ENCODE measurements around the gene TSR2. TPM values are rescaled to one million over a fixed set of nuclear protein-coding genes. Genes with fewer than 3 reads are reported as not detected.

Gene TSR2
- total RNA-seq, result 10 to 100 TPM; 16.9 to 18.8 TPM

GRCh38 chrX:54439960-54440871 lies at the start of gene TSR2:
Gene TSR2 (plus strand): TSS chrX:54440404. CDS start chrX:54440422, 18 bp downstream.
- peak in 1 of 2 donors; percentile 4 for TF ChIP-seq CTCF (IDR thresholded peaks at IDR 0.05)
- Histone ChIP-seq H3K4me1 (peaks cover 0 to 11% of the 10 kb centered on the region in 2 donors), H3K36me3 (peaks cover 8% of the 10 kb centered on the region), H3K9me3 (no peaks in the 10 kb centered on the region), H3K4me3 (peak within 1 kb of the TSS; percentile 69 to 81), H3K27ac (peak within 1 kb of the TSS; percentile 45 to 64), H3K27me3 (no peaks in the 10 kb centered on the region)
- DNase-seq (ENCODE audit: low spot score), result peak; percentile 87

- no peak for TF ChIP-seq CTCF (IDR thresholded peaks at IDR 0.05)
- no peaks in the 10 kb centered on the region for H3K36me3 ChIP-seq
- H3K4me3 ChIP-seq, result no peak overlapping the region
- no peak for DNase-seq (ENCODE audit: low spot score)
- no peaks in the 10 kb centered on the region for H3K4me1 ChIP-seq
- no peaks in the 10 kb centered on the region for H3K9me3 ChIP-seq
- H3K27me3 ChIP-seq, result no peaks in the 10 kb centered on the region
- no peak overlapping the region for H3K27ac ChIP-seq
Observed at GRCh38 chrX:54397113-54397512, 43.1 kb upstream of the TSR2 start.

GRCh38 chrX:54407266-54407665 lies 32.9 kb upstream of the TSR2 start:
- Histone ChIP-seq H3K4me1 (no peaks in the 10 kb centered on the region), H3K9me3 (no peaks in the 10 kb centered on the region), H3K27ac (no peak overlapping the region), H3K27me3 (no peaks in the 10 kb centered on the region), H3K4me3 (no peak overlapping the region), H3K36me3 (no peaks in the 10 kb centered on the region)
- no peak for TF ChIP-seq CTCF (IDR thresholded peaks at IDR 0.05)
- DNase-seq (ENCODE audit: low spot score), result no peak

- H3K9me3 ChIP-seq, result no peaks in the 10 kb centered on the region
- H3K4me1 ChIP-seq, result no peaks in the 10 kb centered on the region
- H3K4me3 ChIP-seq, result no peak overlapping the region
- H3K27ac ChIP-seq, result no peak overlapping the region
- no peak for TF ChIP-seq CTCF (IDR thresholded peaks at IDR 0.05)
- no peaks in the 10 kb centered on the region for H3K36me3 ChIP-seq
- H3K27me3 ChIP-seq, result no peaks in the 10 kb centered on the region
- DNase-seq (ENCODE audit: low spot score), result no peak
Observed at GRCh38 chrX:54411732-54412131, 28.5 kb upstream of the TSR2 start.

GRCh38 chrX:54413753-54414152 lies 26.5 kb upstream of the TSR2 start:
- Histone ChIP-seq H3K27me3 (no peaks in the 10 kb centered on the region), H3K4me1 (no peaks in the 10 kb centered on the region), H3K4me3 (no peak overlapping the region), H3K36me3 (no peaks in the 10 kb centered on the region), H3K9me3 (no peaks in the 10 kb centered on the region), H3K27ac (no peak overlapping the region)
- no peak for DNase-seq (ENCODE audit: low spot score)
- no peak for TF ChIP-seq CTCF (IDR thresholded peaks at IDR 0.05)

Measured in right atrium auricular region (tissue), 2 donors.